ENCODE results near the gene TERT.

DNA sequence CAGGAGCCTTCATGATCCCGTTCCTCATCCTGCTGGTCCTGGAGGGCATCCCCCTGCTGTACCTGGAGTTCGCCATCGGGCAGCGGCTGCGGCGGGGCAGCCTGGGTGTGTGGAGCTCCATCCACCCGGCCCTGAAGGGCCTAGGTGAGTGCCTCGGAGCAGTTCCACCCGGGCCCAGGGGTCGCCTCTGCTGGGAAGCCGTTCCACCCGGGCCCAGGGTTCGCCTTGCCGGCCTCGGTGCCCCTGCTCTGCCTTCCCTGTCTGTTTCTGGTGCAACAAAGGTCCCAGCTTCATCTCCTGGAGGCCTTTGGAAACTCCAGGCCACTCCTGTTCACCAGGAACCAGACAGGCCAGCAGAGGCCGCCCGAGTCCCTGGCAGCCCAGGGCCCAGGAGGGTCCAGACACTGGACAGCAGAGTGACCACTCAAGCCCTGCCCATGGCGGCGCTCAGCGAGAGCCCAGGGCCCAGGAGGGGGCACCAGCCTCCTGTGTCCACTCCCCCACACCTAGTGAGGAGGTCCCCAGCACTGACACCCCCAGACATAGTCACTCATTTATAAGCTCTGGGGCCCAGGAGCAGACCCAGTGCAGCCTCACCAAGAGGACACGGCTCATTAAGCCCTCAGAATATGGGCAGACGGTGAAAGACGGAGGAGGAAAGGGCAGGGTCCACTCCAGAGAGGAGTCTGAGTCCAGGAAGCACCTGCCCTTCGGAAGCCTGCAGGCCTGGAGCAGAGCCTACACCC lies 86.0 kb downstream of the TERT start:
- no peak for TF ChIP-seq CTCF (IDR thresholded peaks at IDR 0.05)
- TF ChIP-seq POLR2A (IDR thresholded peaks at IDR 0.05) = no peak
- TF ChIP-seq POLR2AphosphoS5 (IDR thresholded peaks at IDR 0.05) = no peak

Measured in gastroesophageal sphincter (tissue), 3 donors.